IMR-90 (cell line): ENCODE results near the gene MDM2. TPM values are rescaled to one million over a fixed set of nuclear protein-coding genes. Genes with fewer than 3 reads are reported as not detected.

Source experiments
- ATAC-seq: fragments of 200-7000 bp; cut with Tn5 transposase; 2 replicates; pipeline ENCODE4 v1.9.1; 2020; ENCODE audit warnings: low read depth, mild to moderate bottlenecking, moderate library complexity
- BruUV-seq: library from RNA; stranded (reverse); fragments of 400-500 nt; replicated peaks from 2 replicates; lab custom pipeline; 2021; lab: Mats Ljungman, UMichigan
- CTCF ChIA-PET: fragments of 300-600 bp; formaldehyde crosslinking; extraction: SDS; loops from one replicate; lab custom pipeline; 2021; ENCODE audit warnings: antibody characterized with exemption; lab: Yijun Ruan, JAX
- POLR2A ChIA-PET: fragments of 300-600 bp; sonication (Branson Sonifier 250); formaldehyde crosslinking; loops from one replicate; lab custom pipeline; 2022; ENCODE audit warnings: antibody characterized with exemption; ENCODE audit not compliant: unreplicated experiment; lab: Charles Lee
- DNase-seq: peaks from one replicate; pipeline ENCODE4 v3.0.0; 2013
- H2AFZ ChIP-seq: replicated peaks from 2 replicates; pipeline ENCODE3; 2013; ENCODE audit warnings: low read length, mild to moderate bottlenecking; ENCODE audit not compliant: poor library complexity
- H2AK5ac ChIP-seq: 2 replicates; pipeline ENCODE4 v1.6.1; 2013; ENCODE audit warnings: low read depth, low read length, inconsistent platforms
- H2AK9ac ChIP-seq: replicated peaks from 2 replicates; pipeline ENCODE3; 2013; ENCODE audit warnings: mild to moderate bottlenecking, low read depth, low read length, moderate library complexity; ENCODE audit not compliant: poor library complexity
- H2BK120ac ChIP-seq: 2 replicates; pipeline ENCODE4 v1.6.1; 2013; ENCODE audit warnings: low read depth, low read length, inconsistent platforms
- H2BK15ac ChIP-seq: 3 replicates; pipeline ENCODE4 v1.6.1; 2013; ENCODE audit warnings: low read depth, low read length, inconsistent platforms
- H2BK20ac ChIP-seq: 2 replicates; pipeline ENCODE4 v1.6.1; 2013; ENCODE audit warnings: low read depth, mild to moderate bottlenecking, inconsistent platforms, low read length, moderate library complexity
- H2BK5ac ChIP-seq: 2 replicates; pipeline ENCODE4 v1.6.1; 2013; ENCODE audit warnings: mild to moderate bottlenecking, low read depth, low read length, inconsistent platforms; ENCODE audit not compliant: poor library complexity, severe bottlenecking
- H3K14ac ChIP-seq: replicated peaks from 2 replicates; pipeline ENCODE4 v1.6.1; 2013; ENCODE audit warnings: low read depth, low read length, inconsistent platforms
- H3K18ac ChIP-seq: 2 replicates; pipeline ENCODE4 v1.6.1; 2013; ENCODE audit warnings: low read depth, low read length, control low read depth
- H3K23ac ChIP-seq: 2 replicates; pipeline ENCODE4 v1.6.1; 2013; ENCODE audit warnings: low read depth, low read length, inconsistent platforms
- H3K27ac ChIP-seq: 2 replicates; pipeline ENCODE4 v1.5.1; 2013; ENCODE audit warnings: mild to moderate bottlenecking, control low read depth, low read length; ENCODE audit not compliant: insufficient read depth
- H3K27me3 ChIP-seq: 2 replicates; pipeline ENCODE4 v1.6.1; 2013; ENCODE audit warnings: low read length; ENCODE audit not compliant: control insufficient read depth, insufficient read depth
- H3K36me3 ChIP-seq: 2 replicates; pipeline ENCODE4 v1.6.1; 2013; ENCODE audit warnings: low read length, mixed read lengths; ENCODE audit not compliant: control insufficient read depth, insufficient read depth
- H3K4ac ChIP-seq: 2 replicates; pipeline ENCODE4 v1.6.1; 2013; ENCODE audit warnings: low read depth, low read length, inconsistent platforms
- H3K4me1 ChIP-seq: 2 replicates; pipeline ENCODE4 v1.6.1; 2013; ENCODE audit warnings: low read length, mixed read lengths; ENCODE audit not compliant: control insufficient read depth, insufficient read depth
- H3K4me2 ChIP-seq: 2 replicates; pipeline ENCODE4 v1.6.1; 2013; ENCODE audit warnings: low read depth, mild to moderate bottlenecking, control low read depth, low read length, moderate library complexity
- H3K4me3 ChIP-seq: 2 replicates; pipeline ENCODE4 v1.5.1; 2013; ENCODE audit warnings: low read depth, mild to moderate bottlenecking, control low read depth, low read length, moderate library complexity; ENCODE audit not compliant: insufficient read depth
- H3K56ac ChIP-seq: 2 replicates; pipeline ENCODE4 v1.6.1; 2013; ENCODE audit warnings: low read length, inconsistent platforms; ENCODE audit not compliant: insufficient read depth; ENCODE audit errors: extremely low read depth
- H3K79me1 ChIP-seq, 2 experiments: 2 replicates each; pipeline ENCODE4 v1.6.1; 2013; ENCODE audit warnings: low read length in 2 of 2, inconsistent platforms in 1 of 2, low read depth in 1 of 2
- H3K9ac ChIP-seq: 2 replicates; pipeline ENCODE4 v1.6.1; 2013; ENCODE audit warnings: low read depth, low read length, control low read depth
- H3K9me1 ChIP-seq: 2 replicates; pipeline ENCODE4 v1.6.1; 2013; ENCODE audit warnings: low read length, inconsistent platforms; ENCODE audit not compliant: insufficient read depth
- H3K9me3 ChIP-seq: 2 replicates; pipeline ENCODE4 v1.6.1; 2013; ENCODE audit warnings: low read length; ENCODE audit not compliant: control insufficient read depth, insufficient read depth
- H4K20me1 ChIP-seq: 2 replicates; pipeline ENCODE4 v1.6.1; 2013; ENCODE audit warnings: low read length, inconsistent platforms; ENCODE audit not compliant: insufficient read depth
- H4K5ac ChIP-seq: 2 replicates; pipeline ENCODE4 v1.6.1; 2013; ENCODE audit warnings: mild to moderate bottlenecking, low read depth, low read length, control low read depth
- H4K8ac ChIP-seq, 2 experiments: 2 replicates each; pipeline ENCODE4 v1.6.1; 2013; ENCODE audit warnings: low read depth in 2 of 2, low read length in 2 of 2, control low read depth in 1 of 2, inconsistent platforms in 1 of 2
- H4K91ac ChIP-seq: 2 replicates; pipeline ENCODE4 v1.6.1; 2013; ENCODE audit warnings: low read depth, low read length, inconsistent platforms; ENCODE audit not compliant: insufficient read depth
- BHLHE40 ChIP-seq: fragments of 150-350 bp; IDR thresholded peaks from 2 replicates; pipeline ENCODE4 v1.6.1; 2016; ENCODE audit warnings: mild to moderate bottlenecking, low read depth, low read length
- CEBPB ChIP-seq: IDR thresholded peaks from 2 replicates; pipeline ENCODE4 v1.6.1; 2012; ENCODE audit warnings: low read depth, low read length, improper control_type of control experiment
- CHD1 ChIP-seq: IDR thresholded peaks from 2 replicates; pipeline ENCODE4 v1.6.1; 2012; ENCODE audit warnings: low read depth, low read length, improper control_type of control experiment
- FOS ChIP-seq: fragments of 150-350 bp; IDR thresholded peaks from 2 replicates; pipeline ENCODE4 v1.6.1; 2016; ENCODE audit warnings: low read depth, low read length
- MAFK ChIP-seq: IDR thresholded peaks from 2 replicates; pipeline ENCODE4 v1.6.1; 2012; ENCODE audit warnings: low read depth, low read length, improper control_type of control experiment
- MAZ ChIP-seq: IDR thresholded peaks from 2 replicates; pipeline ENCODE4 v1.6.1; 2012; ENCODE audit warnings: low read depth, mild to moderate bottlenecking, low read length, improper control_type of control experiment, moderate library complexity, borderline replicate concordance
- MXI1 ChIP-seq: IDR thresholded peaks from 2 replicates; pipeline ENCODE4 v1.6.1; 2012; ENCODE audit warnings: low read depth, mild to moderate bottlenecking, low read length, moderate library complexity, borderline replicate concordance
- NFE2L2 ChIP-seq: fragments of 150-350 bp; IDR thresholded peaks from 2 replicates; pipeline ENCODE4 v1.6.1; 2016; ENCODE audit warnings: low read depth, mild to moderate bottlenecking, low read length
- POLR2A ChIP-seq: IDR thresholded peaks from 2 replicates; pipeline ENCODE4 v1.6.1; 2012; ENCODE audit warnings: mild to moderate bottlenecking, low read depth, low read length
- RAD21 ChIP-seq: IDR thresholded peaks from 2 replicates; pipeline ENCODE4 v1.6.1; 2012; ENCODE audit warnings: low read length, improper control_type of control experiment
- RCOR1 ChIP-seq: IDR thresholded peaks from 2 replicates; pipeline ENCODE4 v1.6.1; 2012; ENCODE audit warnings: mild to moderate bottlenecking, low read length, improper control_type of control experiment; ENCODE audit not compliant: insufficient replicate concordance
- RFX5 ChIP-seq: IDR thresholded peaks from 2 replicates; pipeline ENCODE4 v1.8.0; 2012; ENCODE audit warnings: low read depth, mild to moderate bottlenecking, low read length, moderate library complexity
- SMC3 ChIP-seq: fragments of 150-350 bp; IDR thresholded peaks from 2 replicates; pipeline ENCODE4 v1.6.1; 2016; ENCODE audit warnings: low read depth, mild to moderate bottlenecking, antibody characterized with exemption, low read length, moderate library complexity
- WGBS, 2 experiments: methylation state at CpG; one replicate each; pipeline versions ENCODE4 v1.1.5 to v1.1.7; 2013; ENCODE audit warnings: missing lambda C conversion rate in 2 of 2; ENCODE audit not compliant: insufficient read length in 1 of 2; ENCODE audit errors: extremely low coverage in 2 of 2; 5-methylcytosine and 5-hydroxymethylcytosine counted together
- dilution Hi-C: fragments of 300-500 bp; cut with HindIII; formaldehyde crosslinking; loops from one replicate; pipeline ENCODE4 v1.14.3; 2018; ENCODE audit warnings: low sequenced_read_pairs; ENCODE audit not compliant: unreplicated experiment
- in situ Hi-C: fragments of 300-500 bp; cut with MboI; formaldehyde crosslinking; loops from 3 replicates; pipeline ENCODE4 v1.14.3; 2019; ENCODE audit warnings: low sequenced_read_pairs, inconsistent platforms, mixed read lengths
- intact Hi-C: fragments of 100-400 bp; cut with micrococcal nuclease; formaldehyde crosslinking; loops from 2 replicates; pipeline ENCODE4 v1.10.0; 2022
- polyA plus RNA-seq, 3 experiments: library from polyadenylated mRNA; depleted of rRNA; stranded (reverse); fragments of >200 nt; gene quantifications; 2 replicates each; pipeline ENCODE4 v1.2.3, GENCODE V29; 2012; ENCODE audit warnings: low replicate concordance in 1 of 3
- total RNA-seq: library from RNA; depleted of rRNA; stranded (reverse); fragments of >200 nt; gene quantifications from 2 replicates; pipeline ENCODE4 v1.2.3, GENCODE V29; 2012
- TF ChIP-seq, protein P1 (sequence below): conservative IDR thresholded peaks from 2 replicates; pipeline ENCODE4 v1.5.1; 2012; ENCODE audit warnings: mild to moderate bottlenecking, low read depth, low read length, improper control_type of control experiment
- TF ChIP-seq, protein P2 (sequence below): fragments of 150-350 bp; IDR thresholded peaks from 2 replicates; pipeline ENCODE4 v1.6.1; 2017; ENCODE audit warnings: mild to moderate bottlenecking, antibody characterized with exemption, low read length, low read depth
- TF ChIP-seq, protein P3 (sequence below): fragments of 150-350 bp; IDR thresholded peaks from 2 replicates; pipeline ENCODE4 v1.6.1; 2016; ENCODE audit warnings: low read depth, mild to moderate bottlenecking, low read length, moderate library complexity, borderline replicate concordance

MDM2 gene
- total and polyA plus RNA-seq, 2 of the 4 experiments (the other 2 are of a cell fraction): 21.9 to 196 TPM

DNA sequence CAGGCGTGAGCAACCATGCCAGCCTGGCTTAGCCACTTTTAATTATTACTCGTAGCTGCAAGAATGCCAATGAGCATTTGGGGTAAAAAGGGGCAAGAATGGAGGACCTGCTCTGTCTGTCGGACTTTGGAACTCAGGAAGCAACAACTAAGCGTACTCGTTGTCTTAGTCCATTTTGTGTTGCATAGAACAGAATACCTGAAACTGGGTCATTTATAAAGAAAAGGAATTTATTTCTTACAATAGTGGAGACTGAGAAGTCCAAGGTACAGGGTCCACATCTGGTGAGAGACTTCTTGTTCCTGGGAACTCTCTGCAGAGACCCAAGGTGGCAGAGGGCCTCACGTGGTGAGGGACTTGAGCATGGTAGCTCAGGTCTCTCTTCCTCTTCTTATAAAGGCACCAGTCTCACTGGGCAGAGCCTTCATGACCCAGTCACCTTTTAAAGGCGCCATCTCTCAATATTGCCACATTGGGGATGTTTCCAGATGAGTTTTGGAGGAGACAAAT lies 32.8 kb upstream of the MDM2 start:
- Histone ChIP-seq H2AK5ac (no peak overlapping the region), H2AFZ (no peak overlapping the region), H3K56ac (no peak overlapping the region), H2AK9ac (no peak overlapping the region), H2BK120ac (no peak overlapping the region), H3K23ac (no peak overlapping the region), H2BK20ac (no peak overlapping the region), H3K9me3 (no peaks in the 10 kb centered on the region), H4K5ac (no peak overlapping the region), H4K20me1 (no peaks in the 10 kb centered on the region), H3K4me1 (no peaks in the 10 kb centered on the region), H3K4me3 (no peak overlapping the region), H3K9me1 (no peaks in the 10 kb centered on the region), H3K14ac (no peak overlapping the region), H3K4ac (no peak overlapping the region), H4K8ac (no peak overlapping the region), H2BK15ac (no peak overlapping the region), H3K27ac (no peak overlapping the region), H3K9ac (no peak overlapping the region), H2BK5ac (no peak overlapping the region), H4K91ac (no peak overlapping the region), H3K18ac (no peak overlapping the region), H3K79me1 (no peaks in the 10 kb centered on the region), H3K4me2 (no peak overlapping the region), H3K27me3 (no peaks in the 10 kb centered on the region), H3K36me3 (no peaks in the 10 kb centered on the region)
- TF ChIP-seq MAZ (no peak), SMC3 (no peak), BHLHE40 (no peak), MXI1 (no peak), CEBPB (no peak), FOS (no peak), POLR2A (no peak), RAD21 (no peak), RCOR1 (no peak), NFE2L2 (no peak), MAFK (no peak), RFX5 (no peak), CHD1 (no peak)
- TF ChIP-seq, protein P1, sequence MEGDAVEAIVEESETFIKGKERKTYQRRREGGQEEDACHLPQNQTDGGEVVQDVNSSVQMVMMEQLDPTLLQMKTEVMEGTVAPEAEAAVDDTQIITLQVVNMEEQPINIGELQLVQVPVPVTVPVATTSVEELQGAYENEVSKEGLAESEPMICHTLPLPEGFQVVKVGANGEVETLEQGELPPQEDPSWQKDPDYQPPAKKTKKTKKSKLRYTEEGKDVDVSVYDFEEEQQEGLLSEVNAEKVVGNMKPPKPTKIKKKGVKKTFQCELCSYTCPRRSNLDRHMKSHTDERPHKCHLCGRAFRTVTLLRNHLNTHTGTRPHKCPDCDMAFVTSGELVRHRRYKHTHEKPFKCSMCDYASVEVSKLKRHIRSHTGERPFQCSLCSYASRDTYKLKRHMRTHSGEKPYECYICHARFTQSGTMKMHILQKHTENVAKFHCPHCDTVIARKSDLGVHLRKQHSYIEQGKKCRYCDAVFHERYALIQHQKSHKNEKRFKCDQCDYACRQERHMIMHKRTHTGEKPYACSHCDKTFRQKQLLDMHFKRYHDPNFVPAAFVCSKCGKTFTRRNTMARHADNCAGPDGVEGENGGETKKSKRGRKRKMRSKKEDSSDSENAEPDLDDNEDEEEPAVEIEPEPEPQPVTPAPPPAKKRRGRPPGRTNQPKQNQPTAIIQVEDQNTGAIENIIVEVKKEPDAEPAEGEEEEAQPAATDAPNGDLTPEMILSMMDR: no peak
- TF ChIP-seq, protein P2, sequence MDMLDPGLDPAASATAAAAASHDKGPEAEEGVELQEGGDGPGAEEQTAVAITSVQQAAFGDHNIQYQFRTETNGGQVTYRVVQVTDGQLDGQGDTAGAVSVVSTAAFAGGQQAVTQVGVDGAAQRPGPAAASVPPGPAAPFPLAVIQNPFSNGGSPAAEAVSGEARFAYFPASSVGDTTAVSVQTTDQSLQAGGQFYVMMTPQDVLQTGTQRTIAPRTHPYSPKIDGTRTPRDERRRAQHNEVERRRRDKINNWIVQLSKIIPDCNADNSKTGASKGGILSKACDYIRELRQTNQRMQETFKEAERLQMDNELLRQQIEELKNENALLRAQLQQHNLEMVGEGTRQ: no peak
- TF ChIP-seq, protein P3, sequence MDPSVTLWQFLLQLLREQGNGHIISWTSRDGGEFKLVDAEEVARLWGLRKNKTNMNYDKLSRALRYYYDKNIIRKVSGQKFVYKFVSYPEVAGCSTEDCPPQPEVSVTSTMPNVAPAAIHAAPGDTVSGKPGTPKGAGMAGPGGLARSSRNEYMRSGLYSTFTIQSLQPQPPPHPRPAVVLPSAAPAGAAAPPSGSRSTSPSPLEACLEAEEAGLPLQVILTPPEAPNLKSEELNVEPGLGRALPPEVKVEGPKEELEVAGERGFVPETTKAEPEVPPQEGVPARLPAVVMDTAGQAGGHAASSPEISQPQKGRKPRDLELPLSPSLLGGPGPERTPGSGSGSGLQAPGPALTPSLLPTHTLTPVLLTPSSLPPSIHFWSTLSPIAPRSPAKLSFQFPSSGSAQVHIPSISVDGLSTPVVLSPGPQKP: no peak
- CTCF ChIA-PET: no interaction called here
- no peak for ATAC-seq
- 80% methylated on average over 2 of the region's 7 CpGs; no CpG with 5 or more reads in 1 of the 2 experiments for WGBS, 2 experiments
- dilution Hi-C loops (no loop called here), in situ Hi-C loops (no loop called here), intact Hi-C loops (no loop called here)
- no peak for DNase-seq
- POLR2A ChIA-PET: no interaction called here
- BruUV-seq: no TSS peak
